HG03442 (cell line): ENCODE data around the gene KCNJ16.

Source experiments
- ATAC-seq: cut with Tn5 transposase; IDR thresholded peaks from one replicate; pipeline ENCODE4 v1.9.1; 2021; ENCODE audit warnings: mild to moderate bottlenecking, moderate library complexity; ENCODE audit not compliant: unreplicated experiment

The KCNJ16 gene

DNA sequence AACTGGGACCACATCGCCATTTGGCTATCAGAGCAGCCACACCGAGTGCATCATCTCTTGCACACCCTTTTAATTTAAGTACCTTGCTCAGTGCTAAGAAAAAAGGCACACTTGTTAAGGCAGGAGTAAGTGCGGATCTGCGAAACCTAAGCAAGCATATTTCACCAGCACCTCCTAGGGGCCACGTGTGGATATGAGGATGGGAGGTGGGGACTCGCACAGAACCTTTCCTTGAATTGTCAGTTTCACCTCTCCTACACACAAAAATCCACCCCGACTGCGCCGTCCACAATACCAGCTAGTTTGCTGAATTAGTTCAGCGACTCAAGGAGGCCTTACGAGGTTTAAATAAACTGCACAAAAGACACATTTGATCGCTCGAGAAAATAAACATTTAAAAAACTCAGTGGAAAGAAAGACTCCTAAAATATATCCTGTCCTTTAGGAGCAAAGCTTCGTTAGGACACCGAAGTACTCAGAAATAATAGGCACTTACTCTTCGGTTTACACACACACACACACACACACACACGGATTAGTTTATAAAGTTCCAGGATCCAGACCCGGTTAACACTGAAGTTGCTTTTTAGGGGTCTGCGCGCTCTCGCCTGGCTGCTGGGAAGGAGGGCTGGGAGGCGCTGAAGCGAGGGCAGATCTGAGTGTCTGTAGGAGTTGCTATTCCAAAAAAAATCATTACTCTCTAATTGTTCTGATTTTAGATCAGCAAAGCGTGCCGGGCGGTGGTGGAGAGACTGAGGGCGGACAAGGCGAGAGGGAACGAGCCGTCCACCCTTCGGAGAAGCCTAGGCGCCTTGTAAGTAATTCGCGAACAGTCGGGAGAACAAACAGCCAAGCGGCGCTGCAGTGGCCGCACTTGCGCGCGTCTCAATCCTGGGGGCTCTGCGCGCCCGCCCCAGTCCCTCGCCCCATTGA is 93.3 kb downstream of the KCNJ16 start:
- ATAC-seq = peak; percentile 17

DNA sequence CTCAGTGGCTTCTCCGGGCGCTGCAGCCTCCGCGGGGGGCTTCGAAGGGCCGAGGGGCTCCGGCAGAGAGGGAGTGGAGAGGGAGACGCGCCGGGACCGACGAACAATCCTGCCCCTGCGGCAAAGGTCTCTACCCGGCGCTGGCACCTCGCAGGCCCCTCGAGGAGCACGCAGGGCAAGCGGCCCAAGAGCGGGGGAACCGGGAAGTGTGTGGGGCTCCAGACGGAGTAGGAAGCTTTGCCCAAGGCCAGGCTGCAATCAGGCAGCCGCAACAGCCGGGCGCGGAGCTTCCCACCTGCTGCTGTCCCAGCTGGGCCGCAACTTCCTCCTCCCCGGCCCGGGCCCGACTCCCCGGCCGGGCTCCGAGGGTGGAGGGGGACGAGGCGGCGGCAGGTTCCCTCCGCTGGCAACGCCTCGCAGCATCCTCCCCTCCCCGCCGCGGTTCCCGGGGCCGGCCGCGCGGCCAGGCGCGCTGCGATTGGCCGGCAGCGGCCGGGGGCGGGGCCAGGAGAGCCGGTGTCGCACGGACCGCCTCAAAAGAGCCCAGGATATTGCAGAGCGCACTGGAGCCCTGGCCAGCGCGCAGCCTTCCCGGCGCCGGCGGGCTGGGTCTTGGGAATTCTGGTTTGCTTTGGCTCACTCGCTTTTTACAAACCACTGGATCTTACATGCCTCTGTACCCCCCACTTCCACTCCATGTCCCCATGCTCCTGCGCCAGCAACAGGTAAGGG is 94.1 kb downstream of the KCNJ16 start, which contains the start of gene KCNJ2:
Gene KCNJ2, plus strand, starts transcription at position 556 of the 732 bp plus-strand sequence. CDS start 5,508 bp downstream, outside the sequence.
- ATAC-seq = peak; percentile 98

DNA sequence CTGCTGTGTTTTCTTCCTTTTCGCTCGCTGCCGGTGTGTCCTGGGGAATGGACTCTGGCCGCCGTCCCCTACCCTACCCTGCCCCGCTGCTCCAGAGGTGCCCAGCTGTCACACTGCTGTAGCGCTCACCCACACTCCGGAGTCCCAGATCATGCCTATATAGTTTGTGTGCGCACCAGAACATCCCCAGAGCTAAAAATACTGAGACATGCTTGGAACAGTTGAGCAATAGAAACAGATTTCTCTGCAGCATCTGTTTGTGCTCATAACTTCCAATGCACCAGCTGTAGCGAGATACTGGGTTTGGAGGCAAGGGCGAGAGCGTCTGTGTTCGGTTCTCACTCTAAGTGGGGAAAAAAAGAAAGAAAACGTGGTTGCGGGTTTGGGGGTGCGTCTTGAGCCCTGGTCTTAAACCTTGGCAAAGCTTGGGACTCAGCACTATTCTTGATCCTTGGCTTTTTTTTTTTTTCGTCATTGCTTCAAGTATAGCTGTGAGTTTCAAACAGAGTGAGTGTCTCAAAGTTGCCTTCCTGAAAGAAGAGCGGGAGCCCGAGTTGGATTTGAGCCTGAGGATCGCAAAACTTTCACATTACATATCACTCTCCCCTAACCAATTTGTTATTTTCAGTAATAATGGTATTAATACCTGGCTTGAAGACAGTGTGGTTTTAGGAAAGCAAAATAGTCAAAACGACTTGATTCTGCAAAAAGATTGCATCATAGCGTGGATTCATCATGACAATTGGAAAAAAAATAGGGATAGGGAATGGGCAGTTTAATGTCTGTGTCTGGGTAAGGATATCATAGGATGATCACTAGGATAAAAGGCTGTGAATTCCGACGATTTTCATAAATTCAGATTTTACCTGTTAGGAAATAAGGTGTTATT is 94.9 kb downstream of the KCNJ16 start:
- ATAC-seq = no peak

DNA sequence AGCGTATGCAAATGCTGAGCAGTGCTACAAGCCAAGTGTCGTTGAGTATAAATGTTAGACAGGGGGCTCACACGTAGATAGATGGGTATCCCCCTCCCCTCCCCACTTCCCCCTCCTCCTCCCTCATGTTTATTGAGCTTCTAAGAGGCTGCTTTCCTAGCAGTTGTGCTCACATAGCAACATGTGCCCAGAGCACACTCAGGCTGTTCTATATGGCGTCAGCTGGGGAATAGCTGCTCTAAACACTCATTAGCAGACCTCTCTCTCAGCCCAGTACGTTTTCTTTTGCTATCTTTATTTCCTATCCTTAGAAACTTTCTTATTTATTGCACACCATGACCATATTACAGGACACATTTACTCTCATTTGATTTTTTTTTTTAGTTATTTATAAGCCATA is 96.1 kb downstream of the KCNJ16 start:
- no peak for ATAC-seq

DNA sequence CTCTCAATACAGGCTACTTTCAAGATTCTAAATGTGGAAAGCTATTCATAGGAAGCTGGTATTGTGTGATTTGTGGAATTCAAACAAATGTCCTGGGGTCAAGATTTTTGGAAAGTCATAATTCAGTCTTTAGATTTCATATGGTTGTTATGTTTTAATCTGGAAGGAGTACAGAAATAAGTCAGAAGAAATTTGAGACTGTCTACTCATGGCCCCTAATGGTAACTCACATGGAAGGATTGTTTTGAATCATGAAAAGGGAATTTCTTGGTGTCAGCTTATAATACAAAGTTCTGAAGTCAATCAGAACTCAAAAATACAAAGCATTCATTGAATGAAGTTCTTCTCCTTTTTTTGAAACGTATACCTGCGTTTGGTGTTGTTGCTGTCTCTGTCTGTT is 97.4 kb downstream of the KCNJ16 start:
- ATAC-seq = no peak

DNA sequence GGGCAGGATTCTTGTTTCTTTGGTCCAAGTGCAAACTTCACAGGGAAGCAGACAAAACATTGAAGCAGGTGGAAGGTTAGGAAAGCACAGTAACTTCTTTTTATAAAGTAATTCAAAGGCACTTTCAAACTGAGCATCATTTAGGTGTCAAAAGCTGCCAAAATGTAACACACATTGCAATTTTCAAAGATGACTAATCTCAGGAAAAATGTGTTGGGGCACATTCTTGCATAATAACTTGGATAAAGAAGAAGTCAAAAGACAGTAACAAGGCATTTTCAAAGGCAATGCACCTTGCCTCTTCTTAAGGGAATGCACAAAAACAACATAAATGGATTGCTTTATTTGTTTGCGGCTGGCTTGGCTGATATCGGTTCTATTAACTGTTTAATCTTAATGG is 97.9 kb downstream of the KCNJ16 start:
- ATAC-seq = no peak

DNA sequence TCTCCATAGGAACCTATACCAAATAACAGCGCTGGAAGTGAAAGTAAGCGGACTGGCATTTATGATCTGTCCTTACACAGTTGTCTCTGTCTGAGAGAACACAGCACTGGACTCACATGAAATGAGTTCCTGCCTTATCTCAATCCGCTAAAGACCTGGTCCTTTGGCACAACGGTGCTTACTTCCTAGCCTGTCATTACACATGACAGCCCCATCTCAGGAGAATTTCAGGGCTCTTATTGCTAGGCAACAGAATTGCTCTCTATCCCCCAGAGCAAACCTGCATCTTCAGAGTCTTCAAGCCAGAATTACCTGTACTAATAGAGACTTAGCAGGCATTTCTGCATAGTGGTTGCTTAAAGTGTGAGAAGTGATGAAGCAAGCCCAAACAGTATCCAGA is 98.7 kb downstream of the KCNJ16 start:
- no peak for ATAC-seq

DNA sequence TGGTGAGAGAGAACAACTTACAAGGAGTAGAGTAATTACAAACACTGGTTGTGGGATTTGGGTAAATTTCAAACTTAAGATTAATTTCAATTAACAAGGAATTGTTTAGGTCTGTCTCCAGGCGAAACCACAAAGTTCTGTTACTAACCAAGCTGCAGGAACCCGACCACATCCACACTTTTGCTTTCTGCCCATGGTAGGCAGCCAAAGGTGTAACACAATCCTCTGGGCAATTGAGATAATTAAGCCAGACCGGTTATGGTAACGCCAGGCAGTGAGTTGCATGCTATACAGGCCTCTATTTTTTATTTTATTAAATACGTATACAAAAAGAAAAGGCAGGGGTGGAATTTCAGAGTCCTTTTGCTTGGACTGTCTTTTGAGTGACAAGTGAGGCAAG is 106.4 kb downstream of the KCNJ16 start:
- ATAC-seq = no peak

DNA sequence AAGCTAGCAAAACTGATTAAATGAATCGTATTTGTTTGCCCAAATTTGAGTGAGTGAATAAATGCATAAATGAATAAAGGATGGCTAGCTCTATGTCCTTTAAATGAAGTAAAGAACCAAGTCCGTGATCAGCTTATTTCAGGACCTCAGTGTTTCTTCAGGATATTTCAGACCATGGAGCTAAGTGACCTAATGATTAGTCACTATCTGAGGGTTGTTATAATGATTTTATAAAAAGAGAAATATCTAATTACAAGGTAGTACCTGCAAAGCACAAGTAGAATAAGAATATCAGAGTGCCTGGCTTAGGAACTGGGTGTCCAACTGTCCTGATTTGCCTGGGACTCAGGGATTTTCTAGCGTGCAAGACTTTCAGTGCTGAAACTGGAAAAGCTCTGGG is 106.8 kb downstream of the KCNJ16 start:
- no peak for ATAC-seq

DNA sequence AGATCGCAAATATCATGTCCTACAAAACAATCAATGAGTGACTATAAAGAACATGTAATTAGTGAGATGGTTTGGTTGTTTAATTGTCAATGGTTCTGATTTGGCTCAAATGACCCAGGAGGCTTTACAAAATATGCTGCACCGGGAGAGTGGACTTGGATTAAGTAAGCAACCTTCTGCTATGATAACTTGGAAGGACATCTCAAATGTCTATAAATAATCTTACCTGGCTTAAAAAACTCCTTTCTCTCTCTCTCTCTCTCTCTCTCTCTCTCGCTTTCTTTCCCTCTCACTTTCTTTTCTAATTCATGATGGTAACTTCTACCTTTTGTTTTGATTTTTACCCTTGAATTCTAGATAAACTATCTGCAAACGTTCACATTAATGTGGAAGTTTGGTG is 108.5 kb downstream of the KCNJ16 start:
- ATAC-seq = no peak

DNA sequence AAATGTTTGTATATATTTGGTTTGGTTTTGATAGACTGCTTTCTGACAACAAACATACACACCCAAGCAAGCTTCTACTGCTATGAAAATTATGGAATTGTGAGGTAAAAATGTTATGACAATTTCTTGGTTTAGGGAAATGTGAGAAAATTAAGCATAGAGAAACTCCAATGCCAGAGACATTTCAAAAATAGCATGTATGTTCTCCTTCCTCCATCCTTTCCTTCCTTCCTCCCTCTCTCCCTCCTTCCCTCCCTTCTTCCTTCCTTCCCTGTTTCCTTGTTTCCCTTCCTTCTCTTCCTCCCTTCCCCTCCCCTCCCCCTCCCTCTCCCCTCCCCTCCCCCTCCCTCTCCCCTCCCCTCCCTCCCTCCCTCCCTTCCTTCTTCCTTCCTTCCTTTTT is 109.2 kb downstream of the KCNJ16 start:
- ATAC-seq = no peak

DNA sequence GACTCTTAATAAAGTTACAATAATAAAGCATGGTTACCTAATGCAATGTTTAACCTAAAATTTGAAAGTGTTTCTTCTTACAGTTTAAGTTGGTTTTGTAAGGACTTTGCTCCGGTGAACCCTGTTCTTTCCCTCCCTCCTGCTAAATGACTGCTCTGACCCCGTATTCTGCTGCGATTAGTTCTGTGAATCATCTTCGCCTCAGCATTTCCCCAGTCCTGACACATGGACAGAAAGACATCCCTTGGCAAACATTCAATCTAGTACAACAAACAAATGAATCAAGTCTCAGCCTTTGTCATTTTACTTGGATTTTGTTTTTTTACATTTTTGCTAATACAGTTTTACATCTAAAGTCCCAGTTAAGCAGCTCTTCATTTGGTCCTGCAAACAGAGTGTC is 109.7 kb downstream of the KCNJ16 start:
- no peak for ATAC-seq
